K562 (cell line): ENCODE data around the gene HPD. TPM values are rescaled to one million over a fixed set of nuclear protein-coding genes. Genes with fewer than 3 reads are reported as not detected.

Source experiments
- CSDE1 ChIP-seq, 2 experiments: fragments of 450-650 bp; IDR thresholded peaks; 2 replicates each; pipeline ENCODE4 v1.6.1; 2016; ENCODE audit warnings: mild to moderate bottlenecking in 1 of 2
- DMBX1 ChIP-seq: fragments of 250-450 bp; sonication (Bioruptor Pico); IDR thresholded peaks from 2 replicates; pipeline ENCODE4 v1.8.0; 2022; ENCODE audit warnings: inconsistent platforms, mild to moderate bottlenecking, moderate library complexity, borderline replicate concordance
- KLF10 ChIP-seq: fragments of 250-450 bp; sonication (Bioruptor Pico); IDR thresholded peaks from 2 replicates; pipeline ENCODE4 v1.6.1; 2021; ENCODE audit warnings: matching md5 sums
- MCM2 ChIP-seq: fragments of 450-650 bp; IDR thresholded peaks from 2 replicates; pipeline ENCODE4 v1.6.1; 2017; ENCODE audit warnings: low read depth, mild to moderate bottlenecking
- PPARD ChIP-seq: fragments of 250-450 bp; sonication (Bioruptor Pico); IDR thresholded peaks from 2 replicates; pipeline ENCODE4 v1.8.0; 2022; ENCODE audit warnings: inconsistent platforms, mild to moderate bottlenecking, moderate library complexity
- RCOR1 ChIP-seq, 2 experiments: IDR thresholded peaks; 2 replicates each; pipeline ENCODE4 v1.6.1; 2012; ENCODE audit warnings: low read depth in 2 of 2, low read length in 2 of 2, borderline replicate concordance in 1 of 2, improper control_type of control experiment in 1 of 2
- SMARCA5 ChIP-seq: fragments of 450-650 bp; IDR thresholded peaks from 2 replicates; pipeline ENCODE4 v1.6.1; 2016
- ZNF695 ChIP-seq: fragments of 450-650 bp; formaldehyde crosslinking; IDR thresholded peaks from 2 replicates; pipeline ENCODE4 v1.4.0; 2020; ENCODE audit warnings: mild to moderate bottlenecking, moderate library complexity
- polyA plus RNA-seq, 8 experiments: library from polyadenylated mRNA; depleted of rRNA in 4 of 8; stranded (reverse) in 5 of 8; unstranded in 3 of 8; fragments of >200 nt; fragmentation: Nextera tagmentation in 2 of 8; fragmentation: Illumina TruSeq in 1 of 8; extraction: Ambion mirVana in 2 of 8; extraction: Trizol in 1 of 8; gene quantifications; 2 replicates each; pipeline versions ENCODE4 v1.2.1 to v1.2.3, GENCODE V29; 2011 to 2014; ENCODE audit warnings: inconsistent platforms in 1 of 8, missing spikeins in 1 of 8
- total RNA-seq, 7 experiments: library from RNA; depleted of rRNA in 6 of 7; stranded (reverse); fragments of >200 nt in 6 of 7; fragmentation: Illumina TruSeq in 2 of 7; extraction: Trizol in 2 of 7; gene quantifications; 2 replicates each; pipeline versions ENCODE4 v1.2.1 to v1.2.3, GENCODE V29; 2011 to 2021; ENCODE audit warnings: low replicate concordance in 1 of 7
- TF ChIP-seq, protein P1 (sequence below): fragments of 450-650 bp; IDR thresholded peaks from 2 replicates; pipeline ENCODE4 v1.6.1; 2016; ENCODE audit warnings: antibody characterized with exemption
- TF ChIP-seq, protein P2 (sequence below): fragments of 450-650 bp; IDR thresholded peaks from one replicate; pipeline ENCODE4 v1.6.1; 2018; ENCODE audit warnings: mild to moderate bottlenecking, moderate library complexity; ENCODE audit not compliant: partially characterized antibody
- TF ChIP-seq, protein P3 (sequence below): fragments of 450-650 bp; IDR thresholded peaks from 2 replicates; pipeline ENCODE4 v1.6.1; 2018; ENCODE audit not compliant: partially characterized antibody
- TF ChIP-seq, protein P4 (sequence below): fragments of 250-450 bp; sonication (Bioruptor Pico); IDR thresholded peaks from 2 replicates; pipeline ENCODE4 v1.6.1; 2021; ENCODE audit warnings: mild to moderate bottlenecking
- TF ChIP-seq, protein P5 (sequence below): fragments of 450-650 bp; IDR thresholded peaks from 2 replicates; pipeline ENCODE4 v1.6.1; 2017; ENCODE audit warnings: antibody characterized with exemption, mild to moderate bottlenecking
- TF ChIP-seq, protein P6 (sequence below): fragments of 450-650 bp; formaldehyde crosslinking; IDR thresholded peaks from 2 replicates; pipeline ENCODE4 v1.4.0; 2020; ENCODE audit warnings: mild to moderate bottlenecking, moderate library complexity

Gene HPD
- total and polyA plus RNA-seq, 9 of the 15 experiments (the other 6 are each of a cell fraction or from before 2014, with no cell fraction given) = 0.06 to 0.29 (median 0.07) TPM; not detected in 4

DNA sequence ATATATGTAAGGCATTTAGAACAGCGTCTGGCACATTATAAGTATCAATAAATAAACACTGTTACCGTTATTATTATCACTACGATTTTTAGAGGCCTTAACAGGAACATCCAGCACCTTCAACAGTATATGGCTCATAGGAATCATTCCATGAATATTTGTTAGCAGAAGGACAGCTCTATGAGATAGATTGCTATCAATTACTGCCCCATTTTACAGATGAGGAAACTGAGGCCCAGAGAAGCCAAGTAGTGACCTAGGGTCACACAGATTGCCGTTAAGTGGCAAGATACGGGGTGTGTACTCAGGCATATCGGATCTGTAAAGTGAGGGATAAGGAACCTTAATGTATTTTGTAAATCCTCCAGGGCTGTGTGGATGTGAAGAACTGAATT lies 29.4 kb upstream of the HPD start (continued):
- TF ChIP-seq, protein P1, sequence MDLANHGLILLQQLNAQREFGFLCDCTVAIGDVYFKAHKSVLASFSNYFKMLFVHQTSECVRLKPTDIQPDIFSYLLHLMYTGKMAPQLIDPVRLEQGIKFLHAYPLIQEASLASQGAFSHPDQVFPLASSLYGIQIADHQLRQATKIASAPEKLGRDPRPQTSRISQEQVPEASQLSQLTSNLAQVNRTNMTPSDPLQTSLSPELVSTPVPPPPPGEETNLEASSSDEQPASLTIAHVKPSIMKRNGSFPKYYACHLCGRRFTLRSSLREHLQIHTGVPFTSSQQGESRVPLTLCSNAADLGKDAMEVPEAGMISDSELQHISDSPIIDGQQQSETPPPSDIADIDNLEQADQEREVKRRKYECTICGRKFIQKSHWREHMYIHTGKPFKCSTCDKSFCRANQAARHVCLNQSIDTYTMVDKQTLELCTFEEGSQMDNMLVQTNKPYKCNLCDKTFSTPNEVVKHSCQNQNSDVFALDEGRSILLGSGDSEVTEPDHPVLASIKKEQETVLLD = no peak
- TF ChIP-seq MCM2 = no peak
- TF ChIP-seq DMBX1 = peak; percentile 79
- no peak for TF ChIP-seq KLF10 (CRISPR knock-in tag)
- TF ChIP-seq, protein P2, sequence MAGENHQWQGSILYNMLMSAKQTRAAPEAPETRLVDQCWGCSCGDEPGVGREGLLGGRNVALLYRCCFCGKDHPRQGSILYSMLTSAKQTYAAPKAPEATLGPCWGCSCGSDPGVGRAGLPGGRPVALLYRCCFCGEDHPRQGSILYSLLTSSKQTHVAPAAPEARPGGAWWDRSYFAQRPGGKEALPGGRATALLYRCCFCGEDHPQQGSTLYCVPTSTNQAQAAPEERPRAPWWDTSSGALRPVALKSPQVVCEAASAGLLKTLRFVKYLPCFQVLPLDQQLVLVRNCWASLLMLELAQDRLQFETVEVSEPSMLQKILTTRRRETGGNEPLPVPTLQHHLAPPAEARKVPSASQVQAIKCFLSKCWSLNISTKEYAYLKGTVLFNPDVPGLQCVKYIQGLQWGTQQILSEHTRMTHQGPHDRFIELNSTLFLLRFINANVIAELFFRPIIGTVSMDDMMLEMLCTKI = no peak
- TF ChIP-seq ZNF695 (CRISPR knock-in tag) = no peak
- peak; percentile 100 for TF ChIP-seq SMARCA5
- TF ChIP-seq RCOR1 (IDR thresholded peaks at IDR 0.05; ENCODE audit: borderline replicate concordance in 1 of 2, low read depth in 2 of 2, low read length in 2 of 2) = peak; percentile 92 to 99; a peak in 3 of 4 replicates
- TF ChIP-seq, protein P3, sequence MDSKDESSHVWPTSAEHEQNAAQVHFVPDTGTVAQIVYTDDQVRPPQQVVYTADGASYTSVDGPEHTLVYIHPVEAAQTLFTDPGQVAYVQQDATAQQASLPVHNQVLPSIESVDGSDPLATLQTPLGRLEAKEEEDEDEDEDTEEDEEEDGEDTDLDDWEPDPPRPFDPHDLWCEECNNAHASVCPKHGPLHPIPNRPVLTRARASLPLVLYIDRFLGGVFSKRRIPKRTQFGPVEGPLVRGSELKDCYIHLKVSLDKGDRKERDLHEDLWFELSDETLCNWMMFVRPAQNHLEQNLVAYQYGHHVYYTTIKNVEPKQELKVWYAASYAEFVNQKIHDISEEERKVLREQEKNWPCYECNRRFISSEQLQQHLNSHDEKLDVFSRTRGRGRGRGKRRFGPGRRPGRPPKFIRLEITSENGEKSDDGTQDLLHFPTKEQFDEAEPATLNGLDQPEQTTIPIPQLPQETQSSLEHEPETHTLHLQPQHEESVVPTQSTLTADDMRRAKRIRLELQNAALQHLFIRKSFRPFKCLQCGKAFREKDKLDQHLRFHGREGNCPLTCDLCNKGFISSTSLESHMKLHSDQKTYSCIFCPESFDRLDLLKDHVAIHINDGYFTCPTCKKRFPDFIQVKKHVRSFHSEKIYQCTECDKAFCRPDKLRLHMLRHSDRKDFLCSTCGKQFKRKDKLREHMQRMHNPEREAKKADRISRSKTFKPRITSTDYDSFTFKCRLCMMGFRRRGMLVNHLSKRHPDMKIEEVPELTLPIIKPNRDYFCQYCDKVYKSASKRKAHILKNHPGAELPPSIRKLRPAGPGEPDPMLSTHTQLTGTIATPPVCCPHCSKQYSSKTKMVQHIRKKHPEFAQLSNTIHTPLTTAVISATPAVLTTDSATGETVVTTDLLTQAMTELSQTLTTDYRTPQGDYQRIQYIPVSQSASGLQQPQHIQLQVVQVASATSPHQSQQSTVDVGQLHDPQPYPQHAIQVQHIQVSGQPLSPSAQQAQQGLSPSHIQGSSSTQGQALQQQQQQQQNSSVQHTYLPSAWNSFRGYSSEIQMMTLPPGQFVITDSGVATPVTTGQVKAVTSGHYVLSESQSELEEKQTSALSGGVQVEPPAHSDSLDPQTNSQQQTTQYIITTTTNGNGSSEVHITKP = no peak
- TF ChIP-seq CSDE1 (IDR thresholded peaks at IDR 0.05) = peak in 1 of 2 experiments; percentile 29; a peak in 1 of 4 replicates
- TF ChIP-seq, protein P4, sequence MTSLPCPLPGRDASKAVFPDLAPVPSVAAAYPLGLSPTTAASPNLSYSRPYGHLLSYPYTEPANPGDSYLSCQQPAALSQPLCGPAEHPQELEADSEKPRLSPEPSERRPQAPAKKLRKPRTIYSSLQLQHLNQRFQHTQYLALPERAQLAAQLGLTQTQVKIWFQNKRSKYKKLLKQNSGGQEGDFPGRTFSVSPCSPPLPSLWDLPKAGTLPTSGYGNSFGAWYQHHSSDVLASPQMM = no peak
- no peak for TF ChIP-seq PPARD
- TF ChIP-seq, protein P5, sequence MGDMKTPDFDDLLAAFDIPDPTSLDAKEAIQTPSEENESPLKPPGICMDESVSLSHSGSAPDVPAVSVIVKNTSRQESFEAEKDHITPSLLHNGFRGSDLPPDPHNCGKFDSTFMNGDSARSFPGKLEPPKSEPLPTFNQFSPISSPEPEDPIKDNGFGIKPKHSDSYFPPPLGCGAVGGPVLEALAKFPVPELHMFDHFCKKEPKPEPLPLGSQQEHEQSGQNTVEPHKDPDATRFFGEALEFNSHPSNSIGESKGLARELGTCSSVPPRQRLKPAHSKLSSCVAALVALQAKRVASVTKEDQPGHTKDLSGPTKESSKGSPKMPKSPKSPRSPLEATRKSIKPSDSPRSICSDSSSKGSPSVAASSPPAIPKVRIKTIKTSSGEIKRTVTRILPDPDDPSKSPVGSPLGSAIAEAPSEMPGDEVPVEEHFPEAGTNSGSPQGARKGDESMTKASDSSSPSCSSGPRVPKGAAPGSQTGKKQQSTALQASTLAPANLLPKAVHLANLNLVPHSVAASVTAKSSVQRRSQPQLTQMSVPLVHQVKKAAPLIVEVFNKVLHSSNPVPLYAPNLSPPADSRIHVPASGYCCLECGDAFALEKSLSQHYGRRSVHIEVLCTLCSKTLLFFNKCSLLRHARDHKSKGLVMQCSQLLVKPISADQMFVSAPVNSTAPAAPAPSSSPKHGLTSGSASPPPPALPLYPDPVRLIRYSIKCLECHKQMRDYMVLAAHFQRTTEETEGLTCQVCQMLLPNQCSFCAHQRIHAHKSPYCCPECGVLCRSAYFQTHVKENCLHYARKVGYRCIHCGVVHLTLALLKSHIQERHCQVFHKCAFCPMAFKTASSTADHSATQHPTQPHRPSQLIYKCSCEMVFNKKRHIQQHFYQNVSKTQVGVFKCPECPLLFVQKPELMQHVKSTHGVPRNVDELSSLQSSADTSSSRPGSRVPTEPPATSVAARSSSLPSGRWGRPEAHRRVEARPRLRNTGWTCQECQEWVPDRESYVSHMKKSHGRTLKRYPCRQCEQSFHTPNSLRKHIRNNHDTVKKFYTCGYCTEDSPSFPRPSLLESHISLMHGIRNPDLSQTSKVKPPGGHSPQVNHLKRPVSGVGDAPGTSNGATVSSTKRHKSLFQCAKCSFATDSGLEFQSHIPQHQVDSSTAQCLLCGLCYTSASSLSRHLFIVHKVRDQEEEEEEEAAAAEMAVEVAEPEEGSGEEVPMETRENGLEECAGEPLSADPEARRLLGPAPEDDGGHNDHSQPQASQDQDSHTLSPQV = 0 out of 2 replicates have a peak, but pooled peaks have one; percentile 40
- TF ChIP-seq, protein P6, sequence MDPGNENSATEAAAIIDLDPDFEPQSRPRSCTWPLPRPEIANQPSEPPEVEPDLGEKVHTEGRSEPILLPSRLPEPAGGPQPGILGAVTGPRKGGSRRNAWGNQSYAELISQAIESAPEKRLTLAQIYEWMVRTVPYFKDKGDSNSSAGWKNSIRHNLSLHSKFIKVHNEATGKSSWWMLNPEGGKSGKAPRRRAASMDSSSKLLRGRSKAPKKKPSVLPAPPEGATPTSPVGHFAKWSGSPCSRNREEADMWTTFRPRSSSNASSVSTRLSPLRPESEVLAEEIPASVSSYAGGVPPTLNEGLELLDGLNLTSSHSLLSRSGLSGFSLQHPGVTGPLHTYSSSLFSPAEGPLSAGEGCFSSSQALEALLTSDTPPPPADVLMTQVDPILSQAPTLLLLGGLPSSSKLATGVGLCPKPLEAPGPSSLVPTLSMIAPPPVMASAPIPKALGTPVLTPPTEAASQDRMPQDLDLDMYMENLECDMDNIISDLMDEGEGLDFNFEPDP (CRISPR knock-in tag) = no peak
